ENCODE data around the gene SORCS2. TPM values are rescaled to one million over a fixed set of nuclear protein-coding genes. Genes with fewer than 3 reads are reported as not detected.

The SORCS2 gene
- total and polyA plus RNA-seq, 3 donors from 2014 or later = 2.7 to 4.6 (median 2.9) TPM

GRCh38 chr4:7156328-7156727, 36.0 kb upstream of the SORCS2 start:
- peaks cover 20% of the 10 kb centered on the region for H3K4me1 ChIP-seq
- H3K36me3 ChIP-seq (ENCODE audit: low read depth, missing control alignments) = no peaks in the 10 kb centered on the region
- H3K9me3 ChIP-seq = no peaks in the 10 kb centered on the region
- WGBS, 2 donors = 52 to 53% methylated on average over 12 of the region's 12 CpGs
- H3K27me3 ChIP-seq = no peaks in the 10 kb centered on the region
- TF ChIP-seq POLR2A (IDR thresholded peaks at IDR 0.05) (no peak), CTCF (IDR thresholded peaks at IDR 0.05) (no peak)
- H3K27ac ChIP-seq = peak overlapping the region in 1 of 2 donors; percentile 74
- DNase-seq = no peak
- H3K4me3 ChIP-seq = no peak overlapping the region
- intact Hi-C loops (cut with DNase I; ENCODE audit: low total_unique reads) = no loop called here

GRCh38 chr4:7156761-7157488, 35.4 kb upstream of the SORCS2 start:
- peak; percentile 63 for DNase-seq
- Histone ChIP-seq H3K27ac (no peak overlapping the region), H3K4me1 (peaks cover 26% of the 10 kb centered on the region), H3K4me3 (no peak overlapping the region), H3K36me3 (ENCODE audit: low read depth, missing control alignments) (no peaks in the 10 kb centered on the region), H3K9me3 (no peaks in the 10 kb centered on the region), H3K27me3 (no peaks in the 10 kb centered on the region)
- intact Hi-C loops (cut with DNase I; ENCODE audit: low total_unique reads) = no loop called here
- 64 to 65% methylated on average over 12 of the region's 12 CpGs for WGBS, 2 donors
- TF ChIP-seq CTCF (IDR thresholded peaks at IDR 0.05) (peak; percentile 21 to 73 (median 62)), POLR2A (IDR thresholded peaks at IDR 0.05) (no peak)

- intact Hi-C loops (cut with DNase I; ENCODE audit: low total_unique reads) = no loop called here
- TF ChIP-seq CTCF (IDR thresholded peaks at IDR 0.05) = no peak
- no peak for TF ChIP-seq POLR2A (IDR thresholded peaks at IDR 0.05)
- no peak for DNase-seq
- Histone ChIP-seq H3K27me3 (no peaks in the 10 kb centered on the region), H3K36me3 (ENCODE audit: low read depth, missing control alignments) (no peaks in the 10 kb centered on the region), H3K9me3 (no peaks in the 10 kb centered on the region), H3K27ac (no peak overlapping the region), H3K4me1 (peaks cover 32% of the 10 kb centered on the region), H3K4me3 (no peak overlapping the region)
- WGBS, 2 donors = 78 to 83% methylated on average over 8 of the region's 8 CpGs
Observed at GRCh38 chr4:7157666-7158065, 34.7 kb upstream of the SORCS2 start.

- intact Hi-C loops (cut with DNase I; ENCODE audit: low total_unique reads) = no loop called here
- Histone ChIP-seq H3K9me3 (no peaks in the 10 kb centered on the region), H3K4me3 (no peak overlapping the region), H3K4me1 (peaks cover 32% of the 10 kb centered on the region), H3K36me3 (ENCODE audit: low read depth, missing control alignments) (no peaks in the 10 kb centered on the region), H3K27me3 (no peaks in the 10 kb centered on the region), H3K27ac (no peak overlapping the region)
- TF ChIP-seq POLR2A (IDR thresholded peaks at IDR 0.05) (no peak), CTCF (IDR thresholded peaks at IDR 0.05) (no peak)
- 90 to 92% methylated on average over 18 of the region's 18 CpGs for WGBS, 2 donors
- no peak for DNase-seq
Observed at GRCh38 chr4:7158081-7158750, 34.1 kb upstream of the SORCS2 start.
